ENCODE data around the gene CTNND2. TPM values are rescaled to one million over a fixed set of nuclear protein-coding genes. Genes with fewer than 3 reads are reported as not detected.

CTNND2 gene
- total and polyA plus RNA-seq, 10 of the 15 experiments (the other 5 are each of a cell fraction or from before 2014, with no cell fraction given) = 0.02 to 0.16 (median 0.04) TPM; not detected in 7

- no peaks in the 10 kb centered on the region for H3K36me3 ChIP-seq (ENCODE audit: control insufficient read depth in 2 of 2, insufficient read depth in 2 of 2, low read length in 1 of 2)
- H4K20me1 ChIP-seq (ENCODE audit: control insufficient read depth, insufficient read depth) = no peaks in the 10 kb centered on the region
- ChIA-PET RAD21 (ENCODE audit: unreplicated experiment) (no interaction called here), SMC1A (ENCODE audit: uncharacterized antibody, unreplicated experiment) (no interaction called here), POLR2A (no interaction called here), CTCF (no interaction called here)
- no peaks in the 10 kb centered on the region for H3K27me3 ChIP-seq (replicated peaks in 1 of 2; ENCODE audit: control insufficient read depth in 2 of 2, insufficient read depth in 2 of 2, low read length in 1 of 2)
- no peak overlapping the region for H3K27ac ChIP-seq (ENCODE audit: control insufficient read depth, insufficient read depth)
- 39% methylated on average over 3 of the region's 3 CpGs for WGBS (ENCODE audit: insufficient coverage, insufficient replicate concordance, low lambda C conversion rate, missing lambda C conversion rate)
- no peak for FAIRE-seq
- no peak overlapping the region for H3K4me2 ChIP-seq (ENCODE audit: control insufficient read depth, insufficient read depth)
- DNase-seq (ENCODE audit: low read depth, low spot score) = no peak
- no peaks in the 10 kb centered on the region for H3K4me1 ChIP-seq (ENCODE audit: control insufficient read depth, insufficient read depth, low read length)
- no peak overlapping the region for H3K9ac ChIP-seq (ENCODE audit: control insufficient read depth, insufficient read depth, low read length)
- H3K9me3 ChIP-seq (replicated peaks; ENCODE audit: control insufficient read depth, insufficient read depth, low read length) = no peaks in the 10 kb centered on the region
- ATAC-seq = no peak
- TF ChIP-seq NR2C2 (IDR thresholded peaks at IDR 0.05; ENCODE audit: borderline replicate concordance, control insufficient read depth, insufficient read length, low read depth) = no peak
- TF ChIP-seq HSF1 (IDR thresholded peaks at IDR 0.05; ENCODE audit: low read depth, low read length) = no peak
- no peak for TF ChIP-seq ZNF622 (IDR thresholded peaks at IDR 0.05)
- no peak for TF ChIP-seq HDAC6 (IDR thresholded peaks at IDR 0.05; ENCODE audit: unreplicated experiment)
- no peak for TF ChIP-seq BCL11A (IDR thresholded peaks at IDR 0.05; ENCODE audit: low read depth, low read length)
- no peak for TF ChIP-seq NBN (IDR thresholded peaks at IDR 0.05)
- no peak for TF ChIP-seq JUND (IDR thresholded peaks at IDR 0.05; ENCODE audit: low read depth, low read length)
- no peak for TF ChIP-seq IRF4 (IDR thresholded peaks at IDR 0.05; ENCODE audit: low read depth, low read length)
- no peak for TF ChIP-seq ZNF24 (IDR thresholded peaks at IDR 0.05)
- TF ChIP-seq PKNOX1 (IDR thresholded peaks at IDR 0.05) = no peak
- TF ChIP-seq TCF12 (IDR thresholded peaks at IDR 0.05; ENCODE audit: low read depth, low read length) = no peak
- TF ChIP-seq CBX5 (IDR thresholded peaks at IDR 0.05; ENCODE audit: low read depth) = no peak
- TF ChIP-seq SMAD5 (IDR thresholded peaks at IDR 0.05; ENCODE audit: low read depth) = no peak
- no peak for TF ChIP-seq ZSCAN29 (IDR thresholded peaks at IDR 0.05)
- no peaks in the 10 kb centered on the region for H3K79me2 ChIP-seq (ENCODE audit: control insufficient read depth, insufficient read depth, low read length)
- in situ Hi-C loops (cut with MboI) = no loop called here
- H3K4me3 ChIP-seq = no peak overlapping the region
- H2AFZ ChIP-seq (ENCODE audit: control insufficient read depth, low read depth, low read length) = no peak overlapping the region
- intact Hi-C loops (cut with micrococcal nuclease; ENCODE audit: unreplicated experiment) = no loop called here
- BruUV-seq (replicated peaks) = no TSS peak
Measured at GRCh38 chr5:11372191-11372590, 532.1 kb downstream of the CTNND2 start.

All from GM12878 (cell line).